HG02798 (cell line): ENCODE measurements around the gene RUSC2.
"Not testable (repeated sequence)": the region's sequence is repeated elsewhere in the genome, so short reads cannot be mapped to it uniquely, and the experiment has no call there.

ENCODE experiments used
- ATAC-seq: cut with Tn5 transposase; IDR thresholded peaks from one replicate; pipeline ENCODE4 v1.9.1; 2021; ENCODE audit warnings: mild to moderate bottlenecking; ENCODE audit not compliant: unreplicated experiment, poor library complexity

The RUSC2 gene

DNA sequence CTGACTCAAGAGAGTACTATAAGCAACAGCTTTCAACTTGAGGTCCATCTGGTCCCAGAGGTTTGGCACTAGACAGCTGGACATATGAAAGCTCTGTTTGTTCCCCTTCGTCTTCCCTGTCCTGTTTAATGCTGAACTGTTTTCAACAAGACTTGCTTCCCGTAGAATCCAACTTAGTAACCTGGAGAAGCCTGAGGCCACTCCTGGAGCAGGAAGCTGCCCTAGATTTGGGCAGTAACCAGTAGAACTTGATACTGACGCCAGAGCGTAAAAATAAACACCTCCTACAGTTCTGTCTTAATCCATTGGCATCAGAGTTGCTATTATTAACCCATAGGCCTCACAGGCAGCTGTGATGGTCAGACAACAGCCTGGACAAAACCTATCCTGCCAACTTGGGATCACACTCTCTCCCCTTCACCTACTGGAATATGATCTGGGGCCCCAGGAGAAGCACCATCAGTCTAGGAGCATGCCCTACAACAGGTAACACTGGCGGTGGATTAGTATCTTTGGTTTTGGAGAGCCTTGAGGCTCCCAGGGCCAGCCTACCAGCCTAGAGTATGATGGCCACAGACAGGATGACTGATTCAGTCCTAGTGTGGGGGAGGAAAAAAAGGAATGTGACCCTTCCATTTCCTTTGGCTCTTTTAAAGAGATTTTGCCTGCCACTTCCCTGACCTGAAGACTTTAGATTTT, 29.2 kb downstream of the RUSC2 start:
- ATAC-seq = no peak

DNA sequence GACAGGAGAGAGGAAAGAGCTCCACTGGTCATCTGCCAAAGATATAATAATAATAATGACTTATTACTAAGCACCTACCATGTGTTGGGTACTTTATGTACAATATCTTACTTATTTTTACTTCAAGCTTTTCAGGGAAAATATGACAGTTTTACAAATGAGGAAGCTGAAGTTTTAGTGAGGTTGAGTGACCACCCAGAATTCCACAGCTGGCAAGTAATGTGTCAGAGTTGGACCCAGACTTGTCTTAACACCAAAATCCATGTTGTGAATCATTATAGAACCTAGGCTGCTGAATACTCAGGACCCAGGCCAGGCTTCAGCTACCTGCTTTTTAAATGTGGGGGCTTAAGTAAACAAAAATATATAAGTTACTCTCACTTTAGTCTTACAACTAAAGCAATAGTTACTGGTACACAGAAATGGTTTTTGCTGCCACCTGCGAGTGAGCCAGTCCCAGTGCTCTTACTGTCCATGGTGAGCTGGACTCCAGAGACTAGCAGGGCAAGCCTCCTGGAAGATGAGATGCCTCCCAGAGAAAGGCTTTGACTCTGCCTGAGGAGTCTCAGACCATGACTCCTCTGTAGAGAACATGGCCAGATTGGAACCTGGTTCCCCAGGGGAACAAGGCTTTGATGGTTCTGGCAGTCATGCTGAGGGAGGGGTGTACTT, 29.9 kb downstream of the RUSC2 start:
- no peak for ATAC-seq

DNA sequence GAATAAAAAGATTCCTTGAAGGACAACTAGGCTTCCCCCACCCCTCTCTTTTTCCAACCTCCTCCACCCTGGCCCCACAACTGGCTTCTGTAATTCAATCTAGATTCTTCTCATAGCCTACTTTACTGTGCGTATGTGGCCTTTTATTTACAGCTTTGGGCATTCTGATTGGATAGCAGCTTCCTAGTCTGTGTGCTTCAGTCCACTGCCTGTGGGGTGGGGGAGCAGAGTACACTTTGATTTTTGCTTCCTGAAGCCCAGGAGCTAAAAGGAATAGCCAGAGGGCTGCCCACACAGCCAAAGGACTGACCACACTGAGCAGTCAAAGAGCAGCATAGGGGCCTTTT, 30.4 kb downstream of the RUSC2 start:
- no peak for ATAC-seq

DNA sequence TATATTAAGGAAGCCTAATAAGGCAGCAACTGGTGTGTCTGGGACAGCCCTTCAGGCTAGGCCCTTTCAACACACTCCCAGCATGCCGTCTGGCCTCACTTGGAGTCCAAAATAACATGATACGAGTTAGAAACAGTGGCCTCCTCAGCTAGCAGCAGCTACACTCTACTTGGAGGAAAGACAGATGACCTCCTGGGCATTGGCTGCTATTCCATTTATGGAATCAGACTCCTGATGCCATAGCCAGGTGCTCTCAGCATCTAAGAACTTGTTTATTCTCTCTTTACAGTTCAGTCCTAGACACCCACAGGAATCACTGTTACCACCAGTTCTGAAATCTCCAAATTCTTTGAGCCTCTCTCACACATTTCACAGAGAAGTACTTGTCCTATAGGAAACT, 31.8 kb downstream of the RUSC2 start:
- ATAC-seq = no peak

DNA sequence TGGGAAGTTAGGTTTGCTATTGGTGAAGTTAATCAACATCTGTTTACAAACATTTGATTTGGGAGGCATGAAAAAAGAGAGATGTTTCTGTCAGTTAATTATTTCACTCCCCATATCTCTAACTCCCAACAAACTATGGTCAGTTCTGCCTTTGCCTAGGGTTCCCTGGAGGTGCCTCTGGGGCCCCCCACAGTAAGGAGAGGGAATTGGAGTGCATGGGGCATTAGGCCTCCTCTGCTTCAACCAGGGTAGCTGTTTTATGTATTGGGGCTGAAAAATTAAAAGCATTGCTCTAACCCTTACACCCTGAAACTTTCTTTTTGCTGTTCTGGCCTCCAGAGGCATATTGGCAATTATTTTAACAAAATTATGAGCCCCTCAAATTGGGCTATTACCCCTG, 32.3 kb downstream of the RUSC2 start:
- no peak for ATAC-seq

DNA sequence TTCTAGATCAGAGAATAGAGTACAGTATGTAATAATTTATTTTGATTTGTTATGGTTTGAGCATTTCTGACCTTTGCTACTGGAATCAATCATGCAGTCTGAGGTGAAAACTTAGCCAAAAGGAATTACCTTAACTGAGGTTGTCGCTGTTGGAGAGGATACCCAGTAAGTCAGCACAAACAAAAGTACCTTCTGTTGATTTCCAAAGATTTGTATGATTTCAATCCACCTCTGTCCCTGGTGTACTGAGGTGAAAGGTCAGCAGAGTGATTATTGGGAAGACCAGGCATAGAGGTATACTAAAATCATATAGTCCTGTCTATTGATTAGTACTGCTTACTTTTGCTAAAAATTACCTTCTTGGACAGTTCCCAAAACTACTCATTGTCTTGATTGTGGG, 32.8 kb downstream of the RUSC2 start:
- no peak for ATAC-seq

DNA sequence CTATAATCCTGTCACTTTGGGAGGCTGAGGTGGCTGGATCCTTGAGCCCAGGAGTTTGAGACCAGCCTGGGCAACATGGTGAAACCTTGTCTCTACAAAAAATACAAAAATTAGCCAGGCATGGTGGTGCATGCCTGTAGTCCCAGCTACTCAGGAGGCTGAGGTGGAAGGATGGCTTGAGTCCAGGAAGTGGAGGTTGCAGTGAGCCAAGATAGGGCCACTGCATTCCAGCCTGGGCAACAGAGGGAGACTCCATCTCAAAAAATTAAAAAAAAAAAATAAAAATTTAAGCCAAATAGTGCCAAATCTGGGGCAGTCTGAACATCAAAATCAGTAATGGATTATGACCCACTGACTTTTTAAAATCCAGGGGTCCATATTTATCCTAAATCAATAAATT, 33.6 kb downstream of the RUSC2 start:
- ATAC-seq = not testable (repeated sequence)

DNA sequence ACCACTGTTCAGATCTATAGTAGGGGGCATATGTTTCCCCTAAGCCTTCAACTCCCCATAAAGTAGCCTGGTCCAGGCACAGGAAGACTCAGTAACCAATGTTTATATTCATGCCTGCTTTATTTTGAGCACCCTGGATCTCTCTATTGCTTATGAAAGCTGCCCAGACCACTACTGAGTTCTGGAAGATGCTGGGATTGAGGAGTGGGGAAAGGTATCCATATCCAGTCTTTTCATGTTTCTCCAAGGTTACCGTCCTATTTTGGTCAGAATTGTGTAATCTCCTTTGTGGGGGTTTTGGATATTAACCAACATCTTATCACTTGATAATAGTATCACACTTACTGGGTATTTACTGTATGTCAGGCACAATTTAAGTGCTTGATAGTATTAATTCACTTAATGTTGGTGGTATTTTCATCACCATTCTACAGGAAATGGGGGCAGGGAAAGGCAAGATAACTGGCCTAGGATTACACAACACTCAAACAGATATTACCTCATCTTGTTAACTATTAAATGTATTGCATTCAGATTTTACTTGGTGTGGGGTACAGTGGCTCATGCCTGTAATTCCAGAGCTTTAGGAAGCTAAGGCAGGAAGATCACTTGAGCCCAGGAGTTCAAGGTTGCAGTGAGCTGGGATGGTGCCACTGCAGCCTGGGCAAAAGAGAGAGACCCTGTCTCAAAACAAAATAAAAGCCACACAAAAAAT, 36.3 kb downstream of the RUSC2 start:
- no peak for ATAC-seq

DNA sequence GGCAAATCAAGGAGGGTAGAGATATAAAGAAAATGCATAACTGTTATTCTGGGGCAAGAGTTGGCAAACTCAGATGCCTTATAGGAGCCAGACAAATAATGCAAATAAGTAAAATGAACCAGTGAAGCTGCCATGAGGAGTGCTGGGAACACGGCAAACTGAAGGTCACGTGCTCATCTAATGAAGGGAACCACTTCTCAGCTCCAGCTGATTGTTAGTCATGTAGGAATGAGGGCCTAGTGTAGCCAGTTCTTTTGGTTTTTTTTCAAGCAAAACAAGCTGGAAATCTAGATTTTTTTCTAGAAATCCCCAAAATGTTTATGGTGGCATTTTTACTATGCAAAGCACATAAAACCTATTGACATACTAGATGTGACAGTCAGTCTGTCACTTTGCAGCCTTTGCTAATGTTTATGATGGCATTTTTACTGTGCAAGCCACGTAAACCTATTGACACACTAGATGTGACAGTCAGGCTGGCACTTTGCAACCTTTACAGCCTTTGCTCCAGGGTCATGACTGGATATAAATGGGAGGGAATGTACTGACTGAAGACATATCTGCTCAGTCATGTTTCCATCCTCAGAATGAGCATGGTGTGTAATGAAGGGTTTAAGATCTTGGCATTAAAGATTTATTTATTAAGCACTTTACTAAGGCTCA, 39.4 kb downstream of the RUSC2 start:
- no peak for ATAC-seq

DNA sequence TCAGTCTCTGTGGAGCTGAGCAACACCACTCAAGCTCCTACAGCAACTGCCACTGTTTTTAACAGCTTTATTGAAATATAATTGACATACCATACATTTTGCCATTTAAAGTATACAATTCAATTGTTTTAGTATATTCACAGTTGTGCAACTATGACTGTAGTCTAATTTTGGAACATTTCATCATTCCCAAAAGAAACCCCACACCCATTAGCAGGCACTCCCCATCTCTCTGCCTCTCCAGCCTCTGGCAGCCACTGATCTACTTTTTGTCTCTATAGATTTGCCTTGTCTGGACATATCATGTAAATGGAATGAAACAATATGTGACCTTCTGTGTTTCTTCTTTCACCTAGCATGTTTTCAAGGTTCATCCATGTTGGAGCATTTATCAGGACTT, 43.5 kb downstream of the RUSC2 start:
- ATAC-seq = no peak

DNA sequence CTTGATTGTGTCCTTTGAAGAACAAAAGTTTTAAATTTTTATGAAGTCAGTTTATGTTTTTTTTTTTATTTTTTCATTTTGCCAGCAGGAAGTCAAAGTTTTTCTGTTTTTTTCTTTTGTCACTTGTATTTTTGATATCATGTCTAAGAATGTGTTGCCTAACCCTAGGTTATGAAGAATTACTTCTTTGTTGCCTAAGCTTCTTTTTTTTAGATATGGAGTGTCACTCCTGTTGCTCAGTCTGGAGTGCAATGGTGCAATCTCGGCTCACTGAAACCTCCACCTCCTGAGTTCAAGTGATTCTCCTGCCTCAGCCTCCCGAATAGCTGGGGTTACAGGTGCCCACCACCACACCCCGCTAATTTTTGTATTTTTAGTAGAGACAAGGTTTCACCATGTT, 45.0 kb downstream of the RUSC2 start:
- ATAC-seq = not testable (repeated sequence)

DNA sequence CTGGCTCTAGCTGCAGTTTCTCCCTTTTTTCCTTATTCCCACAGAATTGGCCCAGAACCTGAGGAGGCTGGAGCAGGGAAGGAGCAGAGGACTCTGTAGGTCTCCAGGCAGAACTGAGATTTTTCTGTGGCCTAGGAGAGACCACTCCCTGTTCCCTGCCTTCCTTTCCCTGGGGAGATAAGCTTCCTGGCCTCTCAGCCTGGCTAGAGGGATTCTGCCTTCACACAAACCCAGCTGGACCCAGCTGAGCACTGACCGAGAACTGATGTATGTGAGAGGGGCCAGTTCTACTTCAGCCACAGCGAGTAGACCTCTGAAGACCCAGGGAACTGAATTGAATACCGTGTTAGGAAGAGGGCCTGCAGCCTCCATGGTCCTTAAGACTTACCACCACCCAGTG, 48.0 kb downstream of the RUSC2 start:
- no peak for ATAC-seq

DNA sequence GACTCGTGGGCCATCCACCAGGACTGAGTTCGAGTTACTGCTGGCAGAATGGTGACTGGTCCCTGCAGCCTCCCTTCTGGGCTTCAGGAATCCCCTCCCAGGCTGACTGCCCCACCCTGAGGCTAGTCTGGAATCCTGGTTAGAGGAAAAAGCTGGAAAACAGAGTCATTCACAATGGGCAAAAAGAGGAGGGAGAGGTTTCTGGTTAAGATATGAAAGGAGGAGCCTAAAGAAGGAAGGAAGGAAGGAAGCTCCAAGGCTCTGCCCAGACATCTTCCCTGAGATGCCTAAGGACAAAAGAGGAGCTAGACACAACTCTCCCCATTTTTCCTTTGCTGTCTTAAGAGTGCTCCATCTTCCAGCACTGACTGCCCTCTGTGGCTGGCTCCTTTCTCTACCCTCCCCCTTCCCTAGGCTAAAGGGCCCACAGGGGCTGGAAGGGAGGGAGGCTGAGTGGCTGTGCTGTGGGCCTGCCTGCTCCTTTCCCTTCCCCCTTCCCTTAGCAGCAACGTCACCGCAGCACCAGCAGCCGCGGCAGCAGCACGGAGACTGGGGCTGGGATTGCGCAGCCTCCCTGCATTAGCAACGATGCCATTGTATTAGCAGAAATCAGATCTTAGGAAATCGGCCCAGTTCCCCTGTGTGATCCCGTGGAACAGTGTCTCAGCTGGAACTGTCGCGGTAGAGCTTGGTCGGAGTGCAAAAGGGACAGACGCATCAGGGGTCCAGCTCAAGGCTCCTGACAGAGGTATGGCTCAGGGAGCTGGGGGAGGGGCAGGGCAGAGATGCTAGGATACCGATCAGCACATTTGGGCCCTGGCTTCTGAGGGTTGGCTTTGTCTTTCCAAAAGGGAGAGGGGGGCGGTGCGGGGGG, 48.7 kb downstream of the RUSC2 start:
- no peak for ATAC-seq
